Measurements from ENCODE around the gene ALDH3B1. TPM values are rescaled to one million over a fixed set of nuclear protein-coding genes. Genes with fewer than 3 reads are reported as not detected.
"Not testable (repeated sequence)": the region's sequence is repeated elsewhere in the genome, so short reads cannot be mapped to it uniquely, and the experiment has no call there.

Gene ALDH3B1
- polyA plus RNA-seq, 1 donor (not counting 4 experiments of a cell fraction or from before 2014, with no cell fraction given) = 0.16 TPM

DNA sequence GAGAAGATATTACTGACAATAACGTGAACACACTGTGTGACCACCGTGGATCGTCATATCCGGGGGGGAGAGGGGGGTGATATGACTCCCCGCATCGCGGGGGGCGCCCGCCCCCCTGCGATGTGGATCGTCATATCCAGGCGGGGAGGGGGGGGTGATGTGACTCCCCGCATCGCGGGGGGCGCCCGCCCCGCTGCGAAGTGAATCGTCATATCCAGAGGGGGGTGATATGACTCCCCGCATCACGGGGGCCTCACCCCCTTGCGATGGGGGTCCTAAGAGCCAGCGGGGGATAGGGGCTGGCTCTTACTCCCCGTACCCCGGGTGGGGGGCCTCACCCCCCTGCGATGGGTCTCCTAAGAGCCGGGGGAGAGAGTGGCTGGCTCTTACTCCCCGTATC, 26.2 kb upstream of the ALDH3B1 start:
- Histone ChIP-seq H3K9ac (ENCODE audit: control insufficient read depth, extremely low read depth, insufficient read depth, low read length) (no peak overlapping the region), H3K27ac (ENCODE audit: control insufficient read depth, insufficient read depth, low read length) (no peak overlapping the region), H2AFZ (ENCODE audit: control insufficient read depth, low read length) (no peak overlapping the region), H3K4me3 (ENCODE audit: control insufficient read depth in 2 of 3, extremely low read depth in 1 of 3, insufficient read depth in 2 of 3, low read depth in 1 of 3, low read length in 3 of 3) (no peak overlapping the region), H3K9me3 (ENCODE audit: control insufficient read depth, low read depth, low read length) (no peaks in the 10 kb centered on the region), H3K9me1 (ENCODE audit: control insufficient read depth, extremely low read depth, insufficient read depth, low read length) (no peaks in the 10 kb centered on the region), H4K20me1 (ENCODE audit: control insufficient read depth, extremely low read depth, insufficient read depth, low read length) (no peaks in the 10 kb centered on the region), H3K36me3 (ENCODE audit: control insufficient read depth in 2 of 2, extremely low read depth in 1 of 2, insufficient read depth in 2 of 2, low read length in 2 of 2) (no peaks in the 10 kb centered on the region), H3K27me3 (ENCODE audit: control insufficient read depth, extremely low read depth, insufficient read depth, low read length) (no peaks in the 10 kb centered on the region), H3K4me2 (ENCODE audit: control insufficient read depth, extremely low read depth, insufficient read depth, low read depth, low read length) (no peak overlapping the region), H3K79me2 (ENCODE audit: control insufficient read depth, insufficient read depth, low read length) (no peaks in the 10 kb centered on the region), H3K4me1 (ENCODE audit: control insufficient read depth, extremely low read depth, insufficient read depth, low read length) (no peaks in the 10 kb centered on the region)
- no peak for TF ChIP-seq CTCF (optimal IDR thresholded peaks at IDR 0.05 in 1 of 3, IDR thresholded peaks at IDR 0.05 in 1 of 3, conservative IDR thresholded peaks at IDR 0.05 in 1 of 3; ENCODE audit: extremely low read depth in 1 of 3, insufficient read depth in 2 of 3, low read length in 3 of 3)
- no peak for TF ChIP-seq EZH2 (IDR thresholded peaks at IDR 0.05; ENCODE audit: low read length)
- dilution Hi-C loops (cut with MboI; ENCODE audit: extremely low pct_ligation_motif_present, low sequenced_read_pairs) = no loop called here
- DNase-seq (ENCODE audit: low read depth, low spot score) (no peak), FAIRE-seq (no peak)

DNA sequence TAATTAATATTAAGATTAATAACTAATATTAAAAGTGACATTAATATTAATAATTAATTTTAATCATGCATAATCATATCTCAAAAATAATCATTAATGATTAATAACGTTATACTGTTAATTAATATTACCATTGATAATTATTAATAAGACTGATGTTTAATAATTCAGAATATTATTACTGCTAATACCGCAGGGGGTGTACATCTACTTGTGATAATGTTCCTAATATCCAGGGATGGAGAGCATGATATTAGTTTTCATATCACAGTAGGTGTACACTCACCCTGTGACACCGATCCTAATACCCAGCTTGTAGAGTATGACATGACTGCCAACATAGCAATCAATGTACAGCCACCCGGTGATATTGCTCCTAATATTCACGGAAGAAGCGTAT, 24.8 kb upstream of the ALDH3B1 start:
- H3K9me3 ChIP-seq (ENCODE audit: control insufficient read depth, low read depth, low read length); H2AFZ ChIP-seq (ENCODE audit: control insufficient read depth, low read length); H3K9me1 ChIP-seq (ENCODE audit: control insufficient read depth, extremely low read depth, insufficient read depth, low read length); H3K79me2 ChIP-seq (ENCODE audit: control insufficient read depth, insufficient read depth, low read length); H3K9ac ChIP-seq (ENCODE audit: control insufficient read depth, extremely low read depth, insufficient read depth, low read length); dilution Hi-C loops (cut with MboI; ENCODE audit: extremely low pct_ligation_motif_present, low sequenced_read_pairs); H3K27me3 ChIP-seq (ENCODE audit: control insufficient read depth, extremely low read depth, insufficient read depth, low read length); H4K20me1 ChIP-seq (ENCODE audit: control insufficient read depth, extremely low read depth, insufficient read depth, low read length); H3K4me2 ChIP-seq (ENCODE audit: control insufficient read depth, extremely low read depth, insufficient read depth, low read depth, low read length); H3K4me3 ChIP-seq (ENCODE audit: control insufficient read depth in 2 of 3, extremely low read depth in 1 of 3, insufficient read depth in 2 of 3, low read depth in 1 of 3, low read length in 3 of 3); H3K36me3 ChIP-seq (ENCODE audit: control insufficient read depth in 2 of 2, extremely low read depth in 1 of 2, insufficient read depth in 2 of 2, low read length in 2 of 2); H3K27ac ChIP-seq (ENCODE audit: control insufficient read depth, insufficient read depth, low read length); H3K4me1 ChIP-seq (ENCODE audit: control insufficient read depth, extremely low read depth, insufficient read depth, low read length); FAIRE-seq; DNase-seq (ENCODE audit: low read depth, low spot score): not testable (repeated sequence)

GRCh38 chr11:67990546-67991346, 19.4 kb upstream of the ALDH3B1 start:
- H3K27me3 ChIP-seq (ENCODE audit: control insufficient read depth, extremely low read depth, insufficient read depth, low read length); H2AFZ ChIP-seq (ENCODE audit: control insufficient read depth, low read length); H3K9ac ChIP-seq (ENCODE audit: control insufficient read depth, extremely low read depth, insufficient read depth, low read length); H3K4me3 ChIP-seq (ENCODE audit: control insufficient read depth in 2 of 3, extremely low read depth in 1 of 3, insufficient read depth in 2 of 3, low read depth in 1 of 3, low read length in 3 of 3); dilution Hi-C loops (cut with MboI; ENCODE audit: extremely low pct_ligation_motif_present, low sequenced_read_pairs); H3K36me3 ChIP-seq (ENCODE audit: control insufficient read depth in 2 of 2, extremely low read depth in 1 of 2, insufficient read depth in 2 of 2, low read length in 2 of 2); H3K9me3 ChIP-seq (ENCODE audit: control insufficient read depth, low read depth, low read length); H3K9me1 ChIP-seq (ENCODE audit: control insufficient read depth, extremely low read depth, insufficient read depth, low read length); FAIRE-seq; H4K20me1 ChIP-seq (ENCODE audit: control insufficient read depth, extremely low read depth, insufficient read depth, low read length); DNase-seq (ENCODE audit: low read depth, low spot score); H3K79me2 ChIP-seq (ENCODE audit: control insufficient read depth, insufficient read depth, low read length); H3K4me1 ChIP-seq (ENCODE audit: control insufficient read depth, extremely low read depth, insufficient read depth, low read length); H3K27ac ChIP-seq (ENCODE audit: control insufficient read depth, insufficient read depth, low read length): not testable (repeated sequence)
- peak overlapping the region; percentile 16 for H3K4me2 ChIP-seq (ENCODE audit: control insufficient read depth, extremely low read depth, insufficient read depth, low read depth, low read length)

GRCh38 chr11:67991347-67992121, 18.6 kb upstream of the ALDH3B1 start:
- DNase-seq (ENCODE audit: low read depth, low spot score); H3K9ac ChIP-seq (ENCODE audit: control insufficient read depth, extremely low read depth, insufficient read depth, low read length); H3K4me3 ChIP-seq (ENCODE audit: control insufficient read depth in 2 of 3, extremely low read depth in 1 of 3, insufficient read depth in 2 of 3, low read depth in 1 of 3, low read length in 3 of 3): not testable (repeated sequence)

More at GRCh38 chr11:67991347-67992121, 18.6 kb upstream of the ALDH3B1 start:
- H3K9me1 ChIP-seq (ENCODE audit: control insufficient read depth, extremely low read depth, insufficient read depth, low read length); H3K4me1 ChIP-seq (ENCODE audit: control insufficient read depth, extremely low read depth, insufficient read depth, low read length); H3K27ac ChIP-seq (ENCODE audit: control insufficient read depth, insufficient read depth, low read length); FAIRE-seq; dilution Hi-C loops (cut with MboI; ENCODE audit: extremely low pct_ligation_motif_present, low sequenced_read_pairs); H3K36me3 ChIP-seq (ENCODE audit: control insufficient read depth in 2 of 2, extremely low read depth in 1 of 2, insufficient read depth in 2 of 2, low read length in 2 of 2); H3K27me3 ChIP-seq (ENCODE audit: control insufficient read depth, extremely low read depth, insufficient read depth, low read length); H3K79me2 ChIP-seq (ENCODE audit: control insufficient read depth, insufficient read depth, low read length); H2AFZ ChIP-seq (ENCODE audit: control insufficient read depth, low read length); H4K20me1 ChIP-seq (ENCODE audit: control insufficient read depth, extremely low read depth, insufficient read depth, low read length); H3K4me2 ChIP-seq (ENCODE audit: control insufficient read depth, extremely low read depth, insufficient read depth, low read depth, low read length); H3K9me3 ChIP-seq (ENCODE audit: control insufficient read depth, low read depth, low read length): not testable (repeated sequence)
